Stimulated activated CD4-positive, alpha-beta T cell treated with anti-CD3 and anti-CD28 coated beads, TNF-alpha, amount 100 ng/mL, for 48 hours (primary cell): Measurements from ENCODE around the gene CRADD.
"Not testable (repeated sequence)": the region's sequence is repeated elsewhere in the genome, so short reads cannot be mapped to it uniquely, and the experiment has no call there.

ENCODE experiments used
- DNase-seq, 3 donors: peaks; one replicate each; pipeline ENCODE4 v3.0.0-alpha.2; 2020; ENCODE audit warnings: low read depth in 3 of 3

Gene CRADD

GRCh38 chr12:93782853-93783252 is 105.7 kb downstream of the CRADD start:
- no peak for DNase-seq

- DNase-seq, result peak in 2 of 3 donors; percentile 39 to 49
These were observed 106.7 kb downstream of the CRADD start for GRCh38 chr12:93783832-93784231.

- no peak for DNase-seq
These were observed 107.3 kb downstream of the CRADD start for GRCh38 chr12:93784339-93785086.

- DNase-seq, result peak in 1 of 3 donors; percentile 44
These were observed 108.3 kb downstream of the CRADD start for GRCh38 chr12:93785249-93786010.

GRCh38 chr12:93786656-93787397 is 109.7 kb downstream of the CRADD start:
- no peak for DNase-seq

- DNase-seq, result no peak
These were observed 111.7 kb downstream of the CRADD start for GRCh38 chr12:93788853-93789252.

- no peak for DNase-seq
These were observed 112.6 kb downstream of the CRADD start for GRCh38 chr12:93789767-93790166.

- no peak for DNase-seq
These were observed 113.4 kb downstream of the CRADD start for GRCh38 chr12:93790472-93791152.

- no peak for DNase-seq
These were observed 115.8 kb downstream of the CRADD start for GRCh38 chr12:93793007-93793406.

- DNase-seq, result no peak
These were observed 116.8 kb downstream of the CRADD start for GRCh38 chr12:93793983-93794382.

GRCh38 chr12:93794738-93795137 is 117.6 kb downstream of the CRADD start:
- DNase-seq, result no peak

GRCh38 chr12:93795352-93795751 is 118.2 kb downstream of the CRADD start:
- no peak for DNase-seq

GRCh38 chr12:93796729-93797128 is 119.6 kb downstream of the CRADD start:
- no peak for DNase-seq

GRCh38 chr12:93798279-93799151 is 121.3 kb downstream of the CRADD start:
- DNase-seq, result no peak

GRCh38 chr12:93801666-93802065 is 124.5 kb downstream of the CRADD start:
- not testable (repeated sequence) for DNase-seq

- DNase-seq, result no peak
These were observed 125.1 kb downstream of the CRADD start for GRCh38 chr12:93802293-93802692.

- no peak for DNase-seq
These were observed 125.7 kb downstream of the CRADD start for GRCh38 chr12:93802698-93803423.

- DNase-seq, result no peak
These were observed 126.2 kb downstream of the CRADD start for GRCh38 chr12:93803424-93803807.

- no peak for DNase-seq
These were observed 127.4 kb downstream of the CRADD start for GRCh38 chr12:93804392-93805179.
